ENCODE data around the gene CFAP92. TPM values are rescaled to one million over a fixed set of nuclear protein-coding genes. Genes with fewer than 3 reads are reported as not detected.

The CFAP92 gene
- total RNA-seq, 1 experiment from 2014 or later, result 0.92 TPM

DNA sequence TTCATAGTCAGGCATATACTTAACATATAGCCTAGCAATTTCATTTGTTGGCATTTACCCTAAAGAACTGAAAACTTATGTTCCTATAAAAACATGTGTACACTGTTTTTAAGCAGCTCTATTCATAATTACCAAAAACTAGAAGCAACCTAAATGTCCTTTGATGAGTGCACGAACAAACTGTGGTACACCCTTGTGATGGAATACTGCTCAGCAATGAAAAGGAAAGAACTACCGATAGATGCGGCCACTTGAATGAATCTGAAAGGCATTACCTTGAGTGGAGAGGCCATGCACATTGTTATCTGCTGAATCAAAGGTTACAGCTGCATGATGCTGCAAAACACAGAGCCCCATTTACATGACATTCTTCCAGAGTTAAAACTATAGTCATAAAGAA is 44.7 kb downstream of the CFAP92 start:
- Histone ChIP-seq H4K8ac (replicated peaks; ENCODE audit: insufficient read length, low read depth, low read length) (no peak overlapping the region), H3K27me3 (ENCODE audit: insufficient read depth, low read length) (no peaks in the 10 kb centered on the region), H3K23me2 (ENCODE audit: insufficient read length, low read depth, low read length, poor library complexity, severe bottlenecking) (no peaks in the 10 kb centered on the region), H3K27ac (ENCODE audit: insufficient read length, low read depth, low read length) (no peak overlapping the region), H2BK15ac (ENCODE audit: low read depth, low read length) (no peak overlapping the region), H3K79me2 (ENCODE audit: insufficient read depth, low read length) (no peaks in the 10 kb centered on the region), H3K79me1 (ENCODE audit: insufficient read depth, low read depth, low read length, poor library complexity, severe bottlenecking) (no peaks in the 10 kb centered on the region), H2BK5ac (ENCODE audit: insufficient read length, low read length) (no peak overlapping the region), H3K4me2 (ENCODE audit: insufficient read depth, insufficient read length, low read length) (no peak overlapping the region), H2BK120ac (ENCODE audit: low read depth, low read length, poor library complexity, severe bottlenecking) (no peak overlapping the region), H3K9me3 (ENCODE audit: control insufficient read depth, low read depth, low read length) (no peaks in the 10 kb centered on the region), H2BK20ac (ENCODE audit: low read depth, low read length, poor library complexity, severe bottlenecking) (no peak overlapping the region), H3K18ac (ENCODE audit: insufficient read length, low read depth, low read length) (no peak overlapping the region), H3K4ac (ENCODE audit: low read depth, low read length) (no peak overlapping the region), H3K9ac (ENCODE audit: extremely low read depth, insufficient read length, low read length) (no peak overlapping the region), H2BK12ac (ENCODE audit: insufficient read length, low read depth, low read length) (no peak overlapping the region), H3K14ac (ENCODE audit: insufficient read depth, low read length) (no peak overlapping the region), H2AFZ (ENCODE audit: low read length) (no peak overlapping the region), H4K20me1 (ENCODE audit: control insufficient read depth, insufficient read depth, insufficient read length) (no peaks in the 10 kb centered on the region), H4K91ac (ENCODE audit: insufficient read length, low read depth, low read length) (no peak overlapping the region), H3K4me1 (ENCODE audit: insufficient read depth, low read length) (no peaks in the 10 kb centered on the region), H4K5ac (ENCODE audit: insufficient read length, low read depth, low read length) (no peak overlapping the region), H2AK5ac (ENCODE audit: insufficient read length, low read length) (no peak overlapping the region), H3K23ac (ENCODE audit: insufficient read length, low read depth, low read length) (no peak overlapping the region), H3T11ph (ENCODE audit: low read length) (no peak overlapping the region), H3K56ac (ENCODE audit: insufficient read length, low read depth, low read length) (no peak overlapping the region)
- H3K36me3 Mint-ChIP-seq (ENCODE audit: insufficient read depth in 1 of 3, low read depth in 3 of 3), result peaks cover 3 to 7% (median 4%) of the 10 kb centered on the region in 3 experiments; a peak in 5 of 7 replicates
- peaks cover 11 to 12% of the 10 kb centered on the region in 2 experiments for H3K9me3 Mint-ChIP-seq
- H3K27ac Mint-ChIP-seq, result no peak overlapping the region
- DNase-seq, result no peak
- TF ChIP-seq, protein P1, sequence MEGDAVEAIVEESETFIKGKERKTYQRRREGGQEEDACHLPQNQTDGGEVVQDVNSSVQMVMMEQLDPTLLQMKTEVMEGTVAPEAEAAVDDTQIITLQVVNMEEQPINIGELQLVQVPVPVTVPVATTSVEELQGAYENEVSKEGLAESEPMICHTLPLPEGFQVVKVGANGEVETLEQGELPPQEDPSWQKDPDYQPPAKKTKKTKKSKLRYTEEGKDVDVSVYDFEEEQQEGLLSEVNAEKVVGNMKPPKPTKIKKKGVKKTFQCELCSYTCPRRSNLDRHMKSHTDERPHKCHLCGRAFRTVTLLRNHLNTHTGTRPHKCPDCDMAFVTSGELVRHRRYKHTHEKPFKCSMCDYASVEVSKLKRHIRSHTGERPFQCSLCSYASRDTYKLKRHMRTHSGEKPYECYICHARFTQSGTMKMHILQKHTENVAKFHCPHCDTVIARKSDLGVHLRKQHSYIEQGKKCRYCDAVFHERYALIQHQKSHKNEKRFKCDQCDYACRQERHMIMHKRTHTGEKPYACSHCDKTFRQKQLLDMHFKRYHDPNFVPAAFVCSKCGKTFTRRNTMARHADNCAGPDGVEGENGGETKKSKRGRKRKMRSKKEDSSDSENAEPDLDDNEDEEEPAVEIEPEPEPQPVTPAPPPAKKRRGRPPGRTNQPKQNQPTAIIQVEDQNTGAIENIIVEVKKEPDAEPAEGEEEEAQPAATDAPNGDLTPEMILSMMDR (conservative IDR thresholded peaks at IDR 0.05), result no peak
- H3K27me3 Mint-ChIP-seq (ENCODE audit: low read depth), result peaks cover 5% of the 10 kb centered on the region
- H3K4me1 Mint-ChIP-seq, result no peaks in the 10 kb centered on the region
- H3K4me3 Mint-ChIP-seq, result no peak overlapping the region
- no CpG with 5 or more reads among the region's 3 CpGs for WGBS (ENCODE audit: extremely low coverage, insufficient read length, low lambda C conversion rate)
